Right atrium auricular region (tissue), 2 donors: ENCODE results near the gene PCNX4. TPM values are rescaled to one million over a fixed set of nuclear protein-coding genes. Genes with fewer than 3 reads are reported as not detected.

Experiments
- DNase-seq: peaks from one replicate; pipeline ENCODE4 v3.0.0-alpha.2; 2019; ENCODE audit warnings: low spot score
- H3K27ac ChIP-seq, 2 donors: fragments of 200-600 bp; sonication (generic); 1 replicate in 1 of 2; 2 replicates in 1 of 2; pipeline ENCODE4 v1.5.1; 2016 to 2019
- H3K27me3 ChIP-seq, 2 donors: fragments of 200-600 bp; sonication (generic); one replicate each; pipeline versions ENCODE4 v1.5.1 to v1.6.0; 2017 to 2019
- H3K36me3 ChIP-seq: fragments of 200-600 bp; sonication (generic); one replicate; pipeline ENCODE4 v1.5.1; 2016
- H3K4me1 ChIP-seq, 2 donors: fragments of 200-600 bp; sonication (generic); one replicate each; pipeline versions ENCODE4 v1.5.1 to v1.6.0; 2017 to 2019
- H3K4me3 ChIP-seq, 2 donors: fragments of 200-600 bp; sonication (generic); 1 replicate in 1 of 2; 2 replicates in 1 of 2; pipeline ENCODE4 v1.5.1; 2017 to 2019; ENCODE audit warnings: mild to moderate bottlenecking in 1 of 2, moderate library complexity in 1 of 2
- H3K9me3 ChIP-seq, 2 donors: fragments of 200-600 bp; sonication (generic); one replicate each; pipeline ENCODE4 v1.5.1; 2019
- total RNA-seq, 2 donors: library from RNA; depleted of rRNA; stranded (reverse); fragments of >200 nt; gene quantifications; one replicate each; pipeline ENCODE4 v1.1.0, GENCODE V29; 2016
- TF ChIP-seq, protein P1 (sequence below), 2 donors: fragments of 200-600 bp; sonication (generic); IDR thresholded peaks; one replicate each; pipeline ENCODE4 v1.5.1; 2019; ENCODE audit warnings: antibody characterized with exemption in 2 of 2

The PCNX4 gene
- total RNA-seq, 2 donors from 2014 or later: 63.2 to 65.0 TPM

DNA sequence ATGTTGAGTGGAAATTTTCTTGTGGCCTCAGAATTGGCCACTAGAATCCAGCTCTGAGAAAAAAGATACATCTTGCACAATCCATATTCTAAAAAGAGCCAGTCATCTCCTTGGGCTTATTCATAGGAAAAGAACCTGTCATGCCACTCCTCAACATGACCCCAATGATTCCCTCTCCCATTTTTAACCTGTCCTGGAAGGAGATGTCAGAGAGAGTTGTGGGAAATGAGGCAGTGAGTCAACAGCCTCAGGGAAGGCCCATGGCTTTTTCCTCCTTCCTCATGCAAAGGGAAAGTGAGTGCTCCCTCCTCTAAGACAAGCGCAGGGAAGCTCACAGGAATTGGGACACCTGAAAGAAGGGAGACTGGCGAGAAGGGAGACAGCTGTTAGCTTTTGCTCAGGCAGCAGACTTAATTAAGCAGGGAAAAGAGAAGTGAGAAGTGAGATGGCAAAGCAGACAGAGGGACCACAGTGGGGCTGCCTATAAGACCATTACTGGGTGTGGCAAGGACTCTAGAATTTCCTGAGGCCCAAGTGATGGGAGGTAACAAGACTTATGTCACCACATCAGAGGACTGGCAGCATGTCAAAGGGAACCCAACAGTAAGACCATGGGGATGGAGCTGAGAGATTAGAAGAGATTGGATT is 83.7 kb downstream of the PCNX4 start:
- H3K27me3 ChIP-seq: no peaks in the 10 kb centered on the region
- no peak for DNase-seq
- no peak overlapping the region for H3K4me3 ChIP-seq
- TF ChIP-seq, protein P1, sequence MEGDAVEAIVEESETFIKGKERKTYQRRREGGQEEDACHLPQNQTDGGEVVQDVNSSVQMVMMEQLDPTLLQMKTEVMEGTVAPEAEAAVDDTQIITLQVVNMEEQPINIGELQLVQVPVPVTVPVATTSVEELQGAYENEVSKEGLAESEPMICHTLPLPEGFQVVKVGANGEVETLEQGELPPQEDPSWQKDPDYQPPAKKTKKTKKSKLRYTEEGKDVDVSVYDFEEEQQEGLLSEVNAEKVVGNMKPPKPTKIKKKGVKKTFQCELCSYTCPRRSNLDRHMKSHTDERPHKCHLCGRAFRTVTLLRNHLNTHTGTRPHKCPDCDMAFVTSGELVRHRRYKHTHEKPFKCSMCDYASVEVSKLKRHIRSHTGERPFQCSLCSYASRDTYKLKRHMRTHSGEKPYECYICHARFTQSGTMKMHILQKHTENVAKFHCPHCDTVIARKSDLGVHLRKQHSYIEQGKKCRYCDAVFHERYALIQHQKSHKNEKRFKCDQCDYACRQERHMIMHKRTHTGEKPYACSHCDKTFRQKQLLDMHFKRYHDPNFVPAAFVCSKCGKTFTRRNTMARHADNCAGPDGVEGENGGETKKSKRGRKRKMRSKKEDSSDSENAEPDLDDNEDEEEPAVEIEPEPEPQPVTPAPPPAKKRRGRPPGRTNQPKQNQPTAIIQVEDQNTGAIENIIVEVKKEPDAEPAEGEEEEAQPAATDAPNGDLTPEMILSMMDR (IDR thresholded peaks at IDR 0.05): no peak
- peaks cover 0 to 11% of the 10 kb centered on the region in 2 donors for H3K9me3 ChIP-seq
- H3K4me1 ChIP-seq: no peaks in the 10 kb centered on the region
- H3K36me3 ChIP-seq: no peaks in the 10 kb centered on the region
- no peak overlapping the region for H3K27ac ChIP-seq

DNA sequence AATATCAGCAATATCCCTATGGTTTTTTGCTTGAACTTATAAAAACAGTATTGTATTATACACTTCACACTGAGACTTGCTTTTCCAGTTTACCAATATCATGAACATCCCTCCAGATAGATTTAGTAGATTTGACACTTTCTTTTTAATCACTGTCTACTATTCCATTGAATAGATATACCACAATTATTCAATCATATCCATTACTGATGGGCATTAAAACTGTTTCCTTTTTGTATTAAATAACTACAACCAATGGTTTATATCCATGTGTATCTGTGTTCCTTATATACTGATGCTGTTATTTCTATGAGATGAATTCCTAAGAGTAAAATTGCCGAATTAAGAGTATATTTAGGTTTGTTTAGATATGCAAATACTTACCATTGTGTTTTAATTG is 86.4 kb downstream of the PCNX4 start:
- TF ChIP-seq, protein P1 (IDR thresholded peaks at IDR 0.05): no peak
- Histone ChIP-seq H3K27ac (no peak overlapping the region), H3K4me1 (no peaks in the 10 kb centered on the region), H3K4me3 (no peak overlapping the region), H3K27me3 (no peaks in the 10 kb centered on the region), H3K36me3 (no peaks in the 10 kb centered on the region), H3K9me3 (peaks cover 0 to 11% of the 10 kb centered on the region in 2 donors)
- no peak for DNase-seq

DNA sequence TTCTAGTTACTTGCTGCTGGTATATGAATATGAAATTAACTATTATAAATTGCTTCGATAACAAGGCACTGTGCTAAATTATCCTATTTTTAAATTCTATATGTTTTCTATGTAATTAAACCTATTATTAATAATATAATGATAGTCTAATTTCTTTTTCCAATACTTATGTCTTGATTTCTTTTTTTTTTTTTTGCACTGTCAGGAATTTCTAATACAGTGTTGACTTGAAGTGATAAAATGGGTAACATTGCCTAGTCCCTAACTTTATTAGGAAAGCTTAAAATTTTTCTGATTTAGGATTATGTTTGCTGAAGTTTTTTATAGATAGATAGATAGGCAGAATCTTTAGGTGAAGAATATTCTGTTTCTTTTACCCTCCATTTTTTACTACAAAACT is 87.1 kb downstream of the PCNX4 start:
- no peaks in the 10 kb centered on the region for H3K27me3 ChIP-seq
- TF ChIP-seq, protein P1 (IDR thresholded peaks at IDR 0.05): no peak
- H3K4me1 ChIP-seq: peaks cover 0 to 2% of the 10 kb centered on the region in 2 donors
- no peak overlapping the region for H3K4me3 ChIP-seq
- H3K27ac ChIP-seq: no peak overlapping the region
- H3K36me3 ChIP-seq: no peaks in the 10 kb centered on the region
- no peak for DNase-seq
- H3K9me3 ChIP-seq: peaks cover 0 to 11% of the 10 kb centered on the region in 2 donors

DNA sequence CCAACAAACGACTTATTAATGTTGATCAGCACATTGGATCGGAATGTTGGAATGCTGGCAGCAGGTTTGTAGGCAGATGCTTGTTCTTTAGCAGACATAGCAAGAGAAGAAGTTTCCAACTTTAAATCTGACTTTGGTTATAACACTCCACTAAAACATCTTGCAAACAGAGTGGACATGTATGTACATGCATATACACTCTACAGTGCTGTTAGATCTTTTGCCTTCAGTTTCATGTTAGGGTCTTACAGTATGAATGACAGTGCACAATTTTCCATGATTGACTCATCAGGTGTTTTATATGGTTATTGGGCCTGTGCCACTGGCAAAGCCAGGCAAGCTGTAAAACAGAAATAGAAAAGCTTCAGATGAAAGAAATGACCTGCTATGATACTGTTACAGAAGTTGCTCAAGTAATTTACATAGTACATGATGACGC is 87.7 kb downstream of the PCNX4 start:
- no peak overlapping the region for H3K27ac ChIP-seq

DNA sequence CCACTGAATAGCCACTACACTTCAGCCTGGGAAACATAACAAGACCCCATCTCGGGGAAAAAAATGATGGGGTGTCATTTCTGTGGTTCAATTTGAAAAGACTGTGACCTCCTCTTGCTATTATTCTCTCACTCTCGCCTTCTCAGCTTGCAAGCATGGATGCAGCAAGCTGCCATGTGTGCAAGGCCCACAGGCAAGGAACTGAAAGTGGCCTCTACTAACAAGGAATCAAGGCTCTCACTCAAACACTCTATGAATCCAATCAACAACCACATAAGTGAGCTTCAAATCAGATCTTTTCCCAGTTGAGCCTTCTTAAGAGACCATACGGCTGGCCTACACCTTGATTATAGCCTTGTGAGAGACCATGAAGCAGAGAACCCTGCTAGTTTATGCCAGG is 91.4 kb downstream of the PCNX4 start:
- peaks cover 0 to 5% of the 10 kb centered on the region in 2 donors for H3K4me1 ChIP-seq
- H3K27ac ChIP-seq: no peak overlapping the region
- no peak overlapping the region for H3K4me3 ChIP-seq

More for the DNA sequence above, 87.7 kb downstream of the PCNX4 start:
- peaks cover 0 to 5% of the 10 kb centered on the region in 2 donors for H3K4me1 ChIP-seq
- TF ChIP-seq, protein P1 (IDR thresholded peaks at IDR 0.05): no peak
- no peak overlapping the region for H3K4me3 ChIP-seq
- no peaks in the 10 kb centered on the region for H3K27me3 ChIP-seq
- H3K9me3 ChIP-seq: peaks cover 0 to 11% of the 10 kb centered on the region in 2 donors
- DNase-seq: no peak
- no peaks in the 10 kb centered on the region for H3K36me3 ChIP-seq

More for the DNA sequence above, 91.4 kb downstream of the PCNX4 start:
- Histone ChIP-seq H3K27me3 (no peaks in the 10 kb centered on the region), H3K9me3 (peaks cover 0 to 10% of the 10 kb centered on the region in 2 donors), H3K36me3 (no peaks in the 10 kb centered on the region)
- no peak for DNase-seq
- TF ChIP-seq, protein P1 (IDR thresholded peaks at IDR 0.05): no peak
